Mesothelial cell of epicardium (in vitro differentiated cells): ENCODE results near the gene PDZD8. TPM values are rescaled to one million over a fixed set of nuclear protein-coding genes. Genes with fewer than 3 reads are reported as not detected.

ENCODE experiments used
- DNase-seq, 2 experiments: peaks; one replicate each; pipeline ENCODE4 v3.0.0; 2021; ENCODE audit warnings: low spot score in 2 of 2; ENCODE audit not compliant: unreplicated experiment in 2 of 2
- H3K27ac Mint-ChIP-seq: 2 replicates; pipeline ENCODE4 v1.8.0; 2021; ENCODE audit warnings: mixed read lengths
- H3K27me3 Mint-ChIP-seq: 2 replicates; pipeline ENCODE4 v1.8.0; 2021; ENCODE audit warnings: low read depth, mixed read lengths
- H3K36me3 Mint-ChIP-seq: 2 replicates; pipeline ENCODE4 v1.8.0; 2021; ENCODE audit warnings: mixed read lengths
- H3K4me1 Mint-ChIP-seq: 2 replicates; pipeline ENCODE4 v1.8.0; 2021; ENCODE audit warnings: mixed read lengths
- H3K4me3 Mint-ChIP-seq: 2 replicates; pipeline ENCODE4 v1.8.0; 2021; ENCODE audit warnings: mild to moderate bottlenecking, moderate library complexity, mixed read lengths
- H3K9me3 Mint-ChIP-seq: 2 replicates; pipeline ENCODE4 v1.8.0; 2021; ENCODE audit warnings: mixed read lengths
- total RNA-seq: library from RNA; stranded (reverse); gene quantifications from 3 replicates; pipeline ENCODE4 v1.2.1, GENCODE V29; 2021
- TF ChIP-seq, protein P1 (sequence below): fragments of 200-600 bp; sonication (generic); IDR thresholded peaks from one replicate; pipeline ENCODE4 v1.5.0; 2021; ENCODE audit warnings: antibody characterized with exemption; ENCODE audit not compliant: unreplicated experiment

Gene PDZD8
- total RNA-seq, 1 donor from 2014 or later = 27.3 TPM

DNA sequence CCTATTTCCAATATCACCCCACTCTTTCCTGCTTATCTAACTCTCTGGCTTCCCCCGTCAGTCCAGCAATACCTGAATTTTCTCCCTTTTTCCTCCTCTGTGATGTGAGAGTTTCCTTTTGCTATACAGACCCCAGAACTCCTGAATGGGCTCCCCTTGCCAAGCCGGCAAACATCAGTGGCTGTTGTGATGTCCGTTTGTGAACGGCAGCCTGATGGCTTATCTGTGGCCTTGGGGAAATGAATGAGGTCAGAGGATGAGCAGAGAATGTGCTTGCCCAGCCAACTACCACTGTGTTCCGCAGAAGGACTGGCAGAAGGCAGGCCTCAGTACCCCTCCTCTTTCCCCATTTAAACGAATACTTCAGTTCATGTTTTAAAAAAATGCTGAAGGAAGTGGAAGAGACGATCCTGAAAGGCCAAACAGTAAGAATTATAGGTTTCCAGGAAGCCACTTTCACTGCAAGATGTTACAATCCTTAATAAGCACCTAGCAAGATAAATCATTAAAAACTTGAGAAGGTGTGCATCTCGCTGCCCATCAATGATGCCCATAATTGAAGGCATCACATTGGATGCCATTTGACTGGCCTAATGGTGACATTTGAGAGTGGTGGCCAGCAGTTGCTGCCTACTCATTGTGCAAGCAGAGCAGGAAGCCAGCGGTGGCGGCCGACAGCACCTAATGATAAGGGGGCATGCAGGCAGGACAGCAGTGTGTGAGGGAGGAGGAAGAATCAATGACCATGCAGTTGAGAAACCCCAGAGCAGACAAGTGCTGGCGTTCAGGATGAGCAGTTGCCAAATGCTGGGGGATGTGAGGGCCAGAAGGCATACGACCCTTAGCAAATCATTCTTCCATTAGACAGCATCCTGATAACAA, 102.8 kb downstream of the PDZD8 start:
- peaks cover 1% of the 10 kb centered on the region for H3K36me3 Mint-ChIP-seq

DNA sequence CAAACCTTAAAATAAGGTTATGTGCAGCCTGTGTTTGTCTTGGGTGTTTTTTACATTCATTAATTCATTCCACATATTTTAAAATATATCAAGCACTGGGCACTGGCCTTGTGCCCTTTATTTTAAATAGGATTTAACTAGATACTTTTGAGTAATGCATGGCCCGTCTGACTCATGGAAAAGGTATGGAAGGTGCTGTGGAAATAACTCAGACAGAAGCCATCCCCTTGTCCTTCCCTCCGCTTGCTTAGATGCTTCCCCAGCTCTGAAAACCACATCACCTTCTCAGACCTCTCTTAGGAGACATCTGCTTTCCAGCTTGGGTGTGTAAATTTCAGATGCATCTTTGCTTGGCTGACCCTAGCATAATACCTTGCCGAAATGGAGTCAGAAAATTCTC, 103.8 kb downstream of the PDZD8 start:
- TF ChIP-seq, protein P1, sequence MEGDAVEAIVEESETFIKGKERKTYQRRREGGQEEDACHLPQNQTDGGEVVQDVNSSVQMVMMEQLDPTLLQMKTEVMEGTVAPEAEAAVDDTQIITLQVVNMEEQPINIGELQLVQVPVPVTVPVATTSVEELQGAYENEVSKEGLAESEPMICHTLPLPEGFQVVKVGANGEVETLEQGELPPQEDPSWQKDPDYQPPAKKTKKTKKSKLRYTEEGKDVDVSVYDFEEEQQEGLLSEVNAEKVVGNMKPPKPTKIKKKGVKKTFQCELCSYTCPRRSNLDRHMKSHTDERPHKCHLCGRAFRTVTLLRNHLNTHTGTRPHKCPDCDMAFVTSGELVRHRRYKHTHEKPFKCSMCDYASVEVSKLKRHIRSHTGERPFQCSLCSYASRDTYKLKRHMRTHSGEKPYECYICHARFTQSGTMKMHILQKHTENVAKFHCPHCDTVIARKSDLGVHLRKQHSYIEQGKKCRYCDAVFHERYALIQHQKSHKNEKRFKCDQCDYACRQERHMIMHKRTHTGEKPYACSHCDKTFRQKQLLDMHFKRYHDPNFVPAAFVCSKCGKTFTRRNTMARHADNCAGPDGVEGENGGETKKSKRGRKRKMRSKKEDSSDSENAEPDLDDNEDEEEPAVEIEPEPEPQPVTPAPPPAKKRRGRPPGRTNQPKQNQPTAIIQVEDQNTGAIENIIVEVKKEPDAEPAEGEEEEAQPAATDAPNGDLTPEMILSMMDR = no peak
- H3K9me3 Mint-ChIP-seq = no peaks in the 10 kb centered on the region
- H3K36me3 Mint-ChIP-seq = peaks cover 1% of the 10 kb centered on the region
- peaks cover 18% of the 10 kb centered on the region for H3K4me1 Mint-ChIP-seq
- H3K4me3 Mint-ChIP-seq = no peak overlapping the region
- H3K27me3 Mint-ChIP-seq = no peaks in the 10 kb centered on the region
- DNase-seq = no peak
- H3K27ac Mint-ChIP-seq = peak overlapping the region; percentile 0

More for the DNA sequence above, 102.8 kb downstream of the PDZD8 start:
- TF ChIP-seq, protein P1 = no peak
- Mint-ChIP-seq H3K4me3 (no peak overlapping the region), H3K4me1 (peaks cover 18% of the 10 kb centered on the region), H3K9me3 (no peaks in the 10 kb centered on the region), H3K27ac (no peak overlapping the region), H3K27me3 (no peaks in the 10 kb centered on the region)
- no peak for DNase-seq

DNA sequence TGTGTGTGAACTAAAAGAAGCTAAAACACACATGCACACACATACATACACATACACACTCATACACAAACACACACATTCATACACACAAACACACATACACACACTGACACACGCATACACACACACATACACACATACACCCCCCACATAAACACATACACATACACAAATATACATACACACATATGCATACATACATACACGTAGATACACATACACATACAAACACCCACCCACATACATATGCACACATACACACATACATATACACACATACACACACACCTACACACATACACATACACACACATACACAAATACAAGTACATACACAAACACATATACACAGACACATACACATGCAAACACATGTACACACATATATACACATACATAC, 106.3 kb downstream of the PDZD8 start:
- Mint-ChIP-seq H3K4me3 (no peak overlapping the region), H3K36me3 (no peaks in the 10 kb centered on the region), H3K4me1 (peaks cover 12% of the 10 kb centered on the region), H3K27ac (no peak overlapping the region), H3K9me3 (no peaks in the 10 kb centered on the region), H3K27me3 (no peaks in the 10 kb centered on the region)
- TF ChIP-seq, protein P1 = no peak
- no peak for DNase-seq

DNA sequence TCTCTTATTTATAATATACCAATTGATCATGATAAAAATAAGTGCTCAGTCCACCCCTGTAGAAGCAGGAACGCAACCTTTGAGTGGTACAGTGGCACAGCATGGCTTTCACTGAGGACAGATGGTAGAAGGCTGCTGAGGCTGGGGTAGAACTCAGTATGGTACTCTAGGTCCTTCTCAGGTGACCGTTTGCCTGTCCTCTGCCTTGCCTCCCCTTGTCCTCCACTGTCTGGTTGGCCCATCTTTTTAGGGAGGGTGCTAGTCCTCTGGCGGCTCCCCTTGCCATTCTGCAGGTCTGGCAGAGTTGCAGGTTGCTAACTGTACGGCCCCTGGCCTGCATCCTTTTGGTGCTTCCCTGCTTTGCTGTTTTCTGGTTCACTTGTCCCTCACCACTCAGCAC, 107.0 kb downstream of the PDZD8 start:
- TF ChIP-seq, protein P1 = no peak
- no peak for DNase-seq
- Mint-ChIP-seq H3K4me1 (peaks cover 12% of the 10 kb centered on the region), H3K36me3 (no peaks in the 10 kb centered on the region), H3K9me3 (no peaks in the 10 kb centered on the region), H3K4me3 (no peak overlapping the region), H3K27me3 (no peaks in the 10 kb centered on the region), H3K27ac (no peak overlapping the region)

DNA sequence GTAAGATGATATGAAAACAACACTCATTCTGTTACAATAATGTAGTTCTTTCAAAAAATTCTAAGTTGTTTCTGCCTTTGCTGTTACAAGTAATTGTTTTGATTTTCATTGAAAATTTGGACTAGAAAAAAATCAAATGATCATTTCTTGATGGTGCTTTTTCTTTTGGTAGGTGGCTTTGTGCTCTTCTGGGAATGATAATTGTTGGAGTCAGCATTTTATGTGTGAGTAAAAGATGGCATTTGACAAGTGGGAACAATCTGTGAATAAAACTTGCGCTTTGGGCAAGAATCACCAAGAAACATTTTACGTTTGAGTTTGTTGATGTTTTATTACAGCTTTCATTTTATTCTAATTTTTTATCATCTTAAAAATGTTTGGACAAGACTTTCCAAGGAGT, 108.4 kb downstream of the PDZD8 start:
- Mint-ChIP-seq H3K27me3 (peaks cover 3% of the 10 kb centered on the region), H3K4me1 (peaks cover 10% of the 10 kb centered on the region), H3K36me3 (no peaks in the 10 kb centered on the region), H3K27ac (no peak overlapping the region), H3K4me3 (no peak overlapping the region), H3K9me3 (no peaks in the 10 kb centered on the region)
- no peak for DNase-seq
- TF ChIP-seq, protein P1 = no peak
